ENCODE data around the gene PKHD1. TPM values are rescaled to one million over a fixed set of nuclear protein-coding genes. Genes with fewer than 3 reads are reported as not detected.

PKHD1 gene
- total RNA-seq, 1 donor from 2014 or later: 0.49 TPM

- no peak for DNase-seq (ENCODE audit: extremely low spot score in 2 of 2)
- Histone ChIP-seq H3K9me3 (no peaks in the 10 kb centered on the region), H3K27ac (no peak overlapping the region), H3K36me3 (no peaks in the 10 kb centered on the region), H3K4me1 (no peaks in the 10 kb centered on the region), H3K27me3 (no peaks in the 10 kb centered on the region), H3K4me3 (no peak overlapping the region)
- TF ChIP-seq POLR2A (IDR thresholded peaks at IDR 0.05): no peak
- TF ChIP-seq CTCF (IDR thresholded peaks at IDR 0.05): no peak
- TF ChIP-seq POLR2AphosphoS5 (IDR thresholded peaks at IDR 0.05; ENCODE audit: insufficient read depth in 1 of 2, low read depth in 1 of 2): no peak
- intact Hi-C loops (cut with DNase I): no loop called here
Observed at GRCh38 chr6:51891784-51892183, 195.6 kb downstream of the PKHD1 start.

- DNase-seq (ENCODE audit: extremely low spot score in 2 of 2): no peak
- Histone ChIP-seq H3K4me1 (no peaks in the 10 kb centered on the region), H3K9me3 (no peaks in the 10 kb centered on the region), H3K27ac (no peak overlapping the region), H3K4me3 (no peak overlapping the region), H3K27me3 (no peaks in the 10 kb centered on the region), H3K36me3 (no peaks in the 10 kb centered on the region)
- intact Hi-C loops (cut with DNase I): no loop called here
- TF ChIP-seq CTCF (IDR thresholded peaks at IDR 0.05) (no peak), POLR2A (IDR thresholded peaks at IDR 0.05) (no peak), POLR2AphosphoS5 (IDR thresholded peaks at IDR 0.05; ENCODE audit: insufficient read depth in 1 of 2, low read depth in 1 of 2) (no peak)
Observed at GRCh38 chr6:51887859-51888258, 199.6 kb downstream of the PKHD1 start.

GRCh38 chr6:51885957-51886356 is 201.5 kb downstream of the PKHD1 start:
- Histone ChIP-seq H3K27ac (no peak overlapping the region), H3K27me3 (no peaks in the 10 kb centered on the region), H3K9me3 (no peaks in the 10 kb centered on the region), H3K4me1 (no peaks in the 10 kb centered on the region), H3K4me3 (no peak overlapping the region), H3K36me3 (no peaks in the 10 kb centered on the region)
- no peak for DNase-seq (ENCODE audit: extremely low spot score in 2 of 2)
- no peak for TF ChIP-seq CTCF (IDR thresholded peaks at IDR 0.05)
- no peak for TF ChIP-seq POLR2AphosphoS5 (IDR thresholded peaks at IDR 0.05; ENCODE audit: insufficient read depth in 1 of 2, low read depth in 1 of 2)
- no peak for TF ChIP-seq POLR2A (IDR thresholded peaks at IDR 0.05)
- intact Hi-C loops (cut with DNase I): no loop called here

- no peak for TF ChIP-seq POLR2AphosphoS5 (IDR thresholded peaks at IDR 0.05; ENCODE audit: insufficient read depth in 1 of 2, low read depth in 1 of 2)
- TF ChIP-seq POLR2A (IDR thresholded peaks at IDR 0.05): no peak
- no peak for TF ChIP-seq CTCF (IDR thresholded peaks at IDR 0.05)
- H3K4me1 ChIP-seq: no peaks in the 10 kb centered on the region
- H3K9me3 ChIP-seq: no peaks in the 10 kb centered on the region
- no peak overlapping the region for H3K4me3 ChIP-seq
- no peaks in the 10 kb centered on the region for H3K27me3 ChIP-seq
- DNase-seq (ENCODE audit: extremely low spot score in 2 of 2): no peak
- no peak overlapping the region for H3K27ac ChIP-seq
- H3K36me3 ChIP-seq: no peaks in the 10 kb centered on the region
- intact Hi-C loops (cut with DNase I): no loop called here
Observed at GRCh38 chr6:51868591-51869355, 218.6 kb downstream of the PKHD1 start.

GRCh38 chr6:51866867-51867266 is 220.5 kb downstream of the PKHD1 start:
- Histone ChIP-seq H3K27me3 (no peaks in the 10 kb centered on the region), H3K36me3 (no peaks in the 10 kb centered on the region), H3K4me1 (no peaks in the 10 kb centered on the region), H3K9me3 (no peaks in the 10 kb centered on the region), H3K4me3 (no peak overlapping the region), H3K27ac (no peak overlapping the region)
- TF ChIP-seq POLR2A (IDR thresholded peaks at IDR 0.05): no peak
- TF ChIP-seq POLR2AphosphoS5 (IDR thresholded peaks at IDR 0.05; ENCODE audit: insufficient read depth in 1 of 2, low read depth in 1 of 2): no peak
- no peak for TF ChIP-seq CTCF (IDR thresholded peaks at IDR 0.05)
- intact Hi-C loops (cut with DNase I): no loop called here
- no peak for DNase-seq (ENCODE audit: extremely low spot score in 2 of 2)
